A549 (cell line): ENCODE measurements around the gene SF3B5. TPM values are rescaled to one million over a fixed set of nuclear protein-coding genes. Genes with fewer than 3 reads are reported as not detected.

Source experiments
- ATAC-seq, 2 experiments: fragments of 200-7000 bp in 1 of 2; fragments of >200 bp in 1 of 2; cut with Nextera tagmentation in 1 of 2; cut with Tn5 transposase in 1 of 2; 3 replicates each; pipeline versions ENCODE4 v1.8.0 to v1.9.1; 2018 to 2020; ENCODE audit warnings: mild to moderate bottlenecking in 1 of 2, moderate library complexity in 1 of 2
- CTCF ChIA-PET: fragments of 300-600 bp; sonication (Branson Sonifier 250); formaldehyde crosslinking; extraction: SDS; loops from one replicate; lab custom pipeline; 2021; ENCODE audit warnings: antibody characterized with exemption, inconsistent platforms; lab: Yijun Ruan, JAX
- POLR2A ChIA-PET: fragments of 350-600 bp; formaldehyde crosslinking; extraction: SDS; loops from one replicate; lab custom pipeline; 2021; ENCODE audit warnings: antibody characterized with exemption, inconsistent platforms; lab: Yijun Ruan, JAX
- DNase-seq, 2 experiments: peaks; one replicate each; pipeline versions ENCODE4 v3.0.0 to v3.0.0-alpha.2; 2011 to 2016; ENCODE audit warnings: low read depth in 1 of 2, low spot score in 1 of 2
- FAIRE-seq: peaks from 2 replicates; lab custom pipeline; 2011; peaks lifted over from hg19 to GRCh38; lab: Jason Lieb, UNC
- H3K27ac ChIP-seq, 2 experiments: fragments of >200 bp; sonication (Bioruptor Twin); formaldehyde crosslinking; 3 replicates each; pipeline ENCODE4 v1.5.1; 2016 to 2017
- H3K4me1 ChIP-seq: fragments of >200 bp; sonication (Bioruptor Twin); formaldehyde crosslinking; 3 replicates; pipeline ENCODE4 v1.6.1; 2016
- H3K4me2 ChIP-seq: fragments of >200 bp; sonication (Bioruptor Twin); formaldehyde crosslinking; 3 replicates; pipeline ENCODE4 v1.6.1; 2016
- H3K4me3 ChIP-seq: fragments of >200 bp; sonication (Bioruptor Twin); formaldehyde crosslinking; 3 replicates; pipeline ENCODE4 v1.5.1; 2016
- H3K9me3 ChIP-seq: fragments of >200 bp; sonication (Bioruptor Twin); formaldehyde crosslinking; 3 replicates; pipeline ENCODE4 v1.6.1; 2016
- ATOH8 ChIP-seq: fragments of 250-450 bp; sonication (Bioruptor Pico); IDR thresholded peaks from 2 replicates; pipeline ENCODE4 v1.5.0; 2020; ENCODE audit warnings: low read depth, mild to moderate bottlenecking, moderate library complexity
- BCL3 ChIP-seq: fragments of >200 bp; sonication (Bioruptor Twin); formaldehyde crosslinking; IDR thresholded peaks from 3 replicates; pipeline ENCODE4 v1.6.1; 2016
- BHLHE40 ChIP-seq: IDR thresholded peaks from 2 replicates; pipeline ENCODE4 v1.6.1; 2012; ENCODE audit warnings: low read depth, low read length, inconsistent platforms
- CBX8 ChIP-seq: fragments of 200-600 bp; sonication (generic); IDR thresholded peaks from 2 replicates; pipeline ENCODE4 v1.6.1; 2016
- CHD4 ChIP-seq: fragments of 200-600 bp; sonication (generic); IDR thresholded peaks from 2 replicates; pipeline ENCODE4 v1.6.1; 2016; ENCODE audit warnings: antibody characterized with exemption, mild to moderate bottlenecking, borderline replicate concordance
- ELK1 ChIP-seq: fragments of 150-350 bp; IDR thresholded peaks from 2 replicates; pipeline ENCODE4 v1.6.1; 2014; ENCODE audit warnings: low read depth, mild to moderate bottlenecking, low read length
- EP300 ChIP-seq, 2 experiments: fragments of >200 bp; sonication (Bioruptor Twin); formaldehyde crosslinking; IDR thresholded peaks; 2 replicates in 1 of 2; 3 replicates in 1 of 2; pipeline ENCODE4 v1.6.1; 2016 to 2017
- FOSL2 ChIP-seq, 2 experiments: fragments of 450-650 bp in 1 of 2; fragments of >200 bp in 1 of 2; sonication (Bioruptor Twin) in 1 of 2; formaldehyde crosslinking; IDR thresholded peaks; 2 replicates each; pipeline versions ENCODE4 v1.5.0 to v1.6.1; 2016 to 2020; ENCODE audit warnings: mild to moderate bottlenecking in 1 of 2, moderate library complexity in 1 of 2
- GATA3 ChIP-seq: IDR thresholded peaks from 2 replicates; pipeline ENCODE4 v1.6.1; 2012; ENCODE audit warnings: borderline replicate concordance
- HMGXB4 ChIP-seq: fragments of 250-450 bp; sonication (Bioruptor Pico); IDR thresholded peaks from 2 replicates; pipeline ENCODE4 v1.5.0; 2021; ENCODE audit warnings: mild to moderate bottlenecking, moderate library complexity, borderline replicate concordance
- HOXB5 ChIP-seq: fragments of 250-450 bp; sonication (Bioruptor Pico); IDR thresholded peaks from 2 replicates; pipeline ENCODE4 v1.5.0; 2020; ENCODE audit warnings: mild to moderate bottlenecking, moderate library complexity
- JUN ChIP-seq, 2 experiments: fragments of >200 bp; sonication (Bioruptor Twin); formaldehyde crosslinking; IDR thresholded peaks; 2 replicates in 1 of 2; 3 replicates in 1 of 2; pipeline ENCODE4 v1.6.1; 2016 to 2017
- KDM1A ChIP-seq: fragments of 200-600 bp; sonication (generic); IDR thresholded peaks from 2 replicates; pipeline ENCODE4 v1.6.1; 2016; ENCODE audit warnings: low read depth, mild to moderate bottlenecking
- KDM5A ChIP-seq: fragments of 200-600 bp; sonication (generic); IDR thresholded peaks from 2 replicates; pipeline ENCODE4 v1.6.1; 2016; ENCODE audit warnings: antibody characterized with exemption, mild to moderate bottlenecking
- MYC ChIP-seq: IDR thresholded peaks from 2 replicates; pipeline ENCODE4 v1.6.1; 2012; ENCODE audit warnings: mild to moderate bottlenecking, inconsistent platforms, low read length, improper control_type of control experiment, borderline replicate concordance
- NFE2L2 ChIP-seq: fragments of 150-350 bp; conservative IDR thresholded peaks from 2 replicates; pipeline ENCODE4 v1.6.1; 2014; ENCODE audit warnings: low read length
- PBX3 ChIP-seq: IDR thresholded peaks from 2 replicates; pipeline ENCODE4 v1.6.1; 2012
- POLR2A ChIP-seq: IDR thresholded peaks from 2 replicates; pipeline ENCODE4 v1.6.1; 2012; ENCODE audit warnings: mild to moderate bottlenecking, low read length
- RAD21 ChIP-seq, 2 experiments: fragments of >200 bp in 1 of 2; sonication (Bioruptor Twin) in 1 of 2; formaldehyde crosslinking in 1 of 2; IDR thresholded peaks in 1 of 2; conservative IDR thresholded peaks in 1 of 2; 2 replicates in 1 of 2; 3 replicates in 1 of 2; pipeline ENCODE4 v1.6.1; 2012 to 2018; ENCODE audit warnings: inconsistent platforms in 1 of 2
- ZC3H11A ChIP-seq: fragments of 450-650 bp; IDR thresholded peaks from 2 replicates; pipeline ENCODE4 v1.6.1; 2014; ENCODE audit warnings: antibody characterized with exemption, mild to moderate bottlenecking
- WGBS: methylation state at CpG from one replicate; pipeline ENCODE4 v1.1.6; 2017; ENCODE audit errors: missing lambda C conversion rate; 5-methylcytosine and 5-hydroxymethylcytosine counted together
- polyA plus RNA-seq, 4 experiments: library from polyadenylated mRNA; depleted of rRNA in 3 of 4; stranded (reverse); fragments of >200 nt; fragmentation: RNase III in 1 of 4; extraction: RNeasy Plus Mini Kit Qiagen cat#74134 plus additional on column Dnase treatment in 1 of 4; gene quantifications; 2 replicates in 3 of 4; 3 replicates in 1 of 4; pipeline ENCODE4 v1.2.3, GENCODE V29; 2011 to 2017

The SF3B5 gene
- polyA plus RNA-seq, 2 of the 4 experiments (the other 2 are of a cell fraction) = 159 to 164 TPM

GRCh38 chr6:144139817-144140216, 44.4 kb upstream of the SF3B5 start:
- ChIA-PET CTCF (interaction anchor here (1.0 kb wide), 1 partner anchor 10 kb away, joined by 3 read pairs; the partner anchor contains the start of gene STX11), POLR2A (no interaction called here)
- TF ChIP-seq CBX8 (no peak), NFE2L2 (no peak)
- Histone ChIP-seq H3K4me1 (no peaks in the 10 kb centered on the region), H3K27ac (no peak overlapping the region), H3K9me3 (no peaks in the 10 kb centered on the region), H3K4me2 (no peak overlapping the region), H3K4me3 (no peak overlapping the region)
- WGBS = 89% methylated on average over 3 of the region's 3 CpGs
- FAIRE-seq = no peak
- ATAC-seq = no peak
- no peak for DNase-seq

- Histone ChIP-seq H3K27ac (no peak overlapping the region), H3K4me1 (no peaks in the 10 kb centered on the region), H3K4me3 (no peak overlapping the region)
- ATAC-seq (no peak), FAIRE-seq (no peak)
- ChIA-PET CTCF (no interaction called here), POLR2A (no interaction called here)
- TF ChIP-seq BCL3 (no peak), BHLHE40 (no peak), JUN (IDR thresholded peaks at IDR 0.05) (no peak), ZC3H11A (no peak), EP300 (IDR thresholded peaks at IDR 0.05) (no peak), ATOH8 (CRISPR knock-in tag) (no peak)
- TF ChIP-seq, all 56 proteins: peak for 0
- no peaks in the 10 kb centered on the region for H3K9me3 ChIP-seq
- H3K4me2 ChIP-seq = no peak overlapping the region
- 73% methylated on average over 4 of the region's 4 CpGs for WGBS
- DNase-seq = no peak
Measured at GRCh38 chr6:144138542-144138941, 43.2 kb upstream of the SF3B5 start.

- Histone ChIP-seq H3K27ac (no peak overlapping the region), H3K4me1 (peaks cover 5% of the 10 kb centered on the region; the same call in 2 of the 3 replicates), H3K4me2 (no peak overlapping the region), H3K4me3 (no peak overlapping the region), H3K9me3 (no peaks in the 10 kb centered on the region)
- ATAC-seq (no peak), DNase-seq (no peak), FAIRE-seq (no peak)
- ChIA-PET POLR2A (no interaction called here), CTCF (no interaction called here)
- no peak for TF ChIP-seq CBX8
- no peak for TF ChIP-seq CHD4
- no peak for TF ChIP-seq ELK1
- no peak for TF ChIP-seq KDM5A
- no peak for TF ChIP-seq POLR2A
- TF ChIP-seq KDM1A = no peak
- TF ChIP-seq HMGXB4 (CRISPR knock-in tag) = no peak
- no peak for TF ChIP-seq FOSL2 (IDR thresholded peaks at IDR 0.05)
- no peak for TF ChIP-seq FOSL2 (CRISPR knock-in tag; IDR thresholded peaks at IDR 0.05)
- TF ChIP-seq BHLHE40 = no peak
- no peak for TF ChIP-seq GATA3
- no peak for TF ChIP-seq RAD21 (conservative IDR thresholded peaks at IDR 0.05 in 1 of 2, IDR thresholded peaks at IDR 0.05 in 1 of 2)
- TF ChIP-seq PBX3 = no peak
- TF ChIP-seq HOXB5 (CRISPR knock-in tag) = no peak
- no peak for TF ChIP-seq MYC
- 49% methylated on average over 2 of the region's 2 CpGs for WGBS
Measured at GRCh38 chr6:144134737-144135136, 39.4 kb upstream of the SF3B5 start.
